ENCODE data around the gene NT5DC1.

- TF ChIP-seq, protein P1, sequence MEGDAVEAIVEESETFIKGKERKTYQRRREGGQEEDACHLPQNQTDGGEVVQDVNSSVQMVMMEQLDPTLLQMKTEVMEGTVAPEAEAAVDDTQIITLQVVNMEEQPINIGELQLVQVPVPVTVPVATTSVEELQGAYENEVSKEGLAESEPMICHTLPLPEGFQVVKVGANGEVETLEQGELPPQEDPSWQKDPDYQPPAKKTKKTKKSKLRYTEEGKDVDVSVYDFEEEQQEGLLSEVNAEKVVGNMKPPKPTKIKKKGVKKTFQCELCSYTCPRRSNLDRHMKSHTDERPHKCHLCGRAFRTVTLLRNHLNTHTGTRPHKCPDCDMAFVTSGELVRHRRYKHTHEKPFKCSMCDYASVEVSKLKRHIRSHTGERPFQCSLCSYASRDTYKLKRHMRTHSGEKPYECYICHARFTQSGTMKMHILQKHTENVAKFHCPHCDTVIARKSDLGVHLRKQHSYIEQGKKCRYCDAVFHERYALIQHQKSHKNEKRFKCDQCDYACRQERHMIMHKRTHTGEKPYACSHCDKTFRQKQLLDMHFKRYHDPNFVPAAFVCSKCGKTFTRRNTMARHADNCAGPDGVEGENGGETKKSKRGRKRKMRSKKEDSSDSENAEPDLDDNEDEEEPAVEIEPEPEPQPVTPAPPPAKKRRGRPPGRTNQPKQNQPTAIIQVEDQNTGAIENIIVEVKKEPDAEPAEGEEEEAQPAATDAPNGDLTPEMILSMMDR (IDR thresholded peaks at IDR 0.05; ENCODE audit: low read length): no peak
- TF ChIP-seq EZH2 (optimal IDR thresholded peaks at IDR 0.05; ENCODE audit: low read depth, low read length) (no peak), EZH2phosphoT487 (IDR thresholded peaks at IDR 0.05; ENCODE audit: low read length) (no peak)
Observed at GRCh38 chr6:116190550-116190949, 89.9 kb downstream of the NT5DC1 start.
